ENCODE measurements around the gene PITPNM1. TPM values are rescaled to one million over a fixed set of nuclear protein-coding genes. Genes with fewer than 3 reads are reported as not detected.

The PITPNM1 gene
- total RNA-seq, 1 experiment from 2014 or later = 55.9 TPM

DNA sequence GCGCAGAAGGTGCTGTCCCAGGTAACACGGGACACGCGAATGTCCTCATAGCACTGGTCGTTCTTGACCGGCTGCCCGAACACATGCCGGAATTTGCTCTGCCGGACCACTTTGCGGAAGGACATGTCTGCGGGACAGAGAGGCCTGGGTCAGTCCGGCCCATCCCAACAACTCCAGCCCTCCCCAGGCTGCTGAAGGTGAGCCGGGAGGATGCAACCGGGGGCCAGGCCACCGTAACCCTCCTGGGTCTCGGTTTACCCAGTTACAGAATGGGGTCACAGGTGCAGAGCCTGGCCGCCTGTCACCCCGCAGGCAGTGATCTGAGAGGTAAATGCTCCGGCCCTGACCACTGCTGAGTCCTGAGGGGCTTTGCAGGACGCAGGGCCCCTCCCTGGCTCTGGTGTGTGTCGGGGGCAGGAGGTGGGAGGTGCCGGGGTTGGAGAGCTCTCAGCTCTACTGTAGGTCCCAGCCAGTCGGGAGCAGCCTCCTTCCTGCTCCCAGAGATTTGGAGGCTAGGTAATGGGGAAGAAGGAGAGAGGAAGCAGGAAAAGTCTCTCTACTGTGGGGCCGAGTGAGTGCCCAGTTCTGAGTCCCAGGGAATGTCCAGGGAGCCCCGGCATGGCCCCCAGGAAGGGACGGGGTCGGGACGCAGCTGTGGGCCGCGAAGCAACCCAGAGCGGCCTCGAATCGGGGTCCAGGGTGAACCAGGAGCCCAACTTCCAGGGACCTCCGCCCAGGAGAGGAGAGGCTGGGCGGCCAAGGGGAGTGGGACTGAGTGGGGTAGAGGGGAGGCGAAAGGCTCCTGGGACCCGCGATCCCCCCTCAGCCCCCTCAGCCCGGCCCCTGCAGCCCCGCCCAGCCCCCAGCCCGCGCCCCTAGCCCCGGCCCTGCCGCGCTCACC lies 62.4 kb downstream of the PITPNM1 start:
- ChIA-PET CTCF (interaction anchor here (0.6 kb wide), 3 partner anchors 41 to 390 kb away, joined by 3 read pairs; partner anchors contain the start of gene PPP1CA), POLR2A (ENCODE audit: low non-redundant PET) (no interaction called here)
- no peak for TF ChIP-seq CTCF (conservative IDR thresholded peaks at IDR 0.05; ENCODE audit: low read depth, low read length)
- Histone ChIP-seq H3K4me1 (ENCODE audit: insufficient read depth, low read length, poor library complexity, severe bottlenecking) (peaks cover 5% of the 10 kb centered on the region), H3K27ac (ENCODE audit: low read depth, low read length, poor library complexity, severe bottlenecking) (peak overlapping the region; percentile 86), H3K36me3 (ENCODE audit: insufficient read depth, low read length, poor library complexity, severe bottlenecking) (peaks cover 13% of the 10 kb centered on the region), H3K9me3 (ENCODE audit: low read depth, low read length, poor library complexity, severe bottlenecking) (no peaks in the 10 kb centered on the region), H3K27me3 (replicated peaks; ENCODE audit: insufficient read depth, low read depth, low read length, poor library complexity) (no peaks in the 10 kb centered on the region), H3K4me3 (ENCODE audit: low read depth, low read length, poor library complexity, severe bottlenecking) (peak overlapping the region; percentile 80)
- BruUV-seq (replicated peaks) = no TSS peak
- peak; percentile 33 for DNase-seq (ENCODE audit: low spot score)
- intact Hi-C loops (cut with micrococcal nuclease; ENCODE audit: unreplicated experiment) = no loop called here

Small RNAs within 50 kb of the gene (microRNA-seq; reads per million reads assigned to microRNA genes)
- gene MIR6752 = 1.1 reads per million

Other genes with a start within 250 kb of the PITPNM1 start
- 88.6 and 92.6 TPM in 2 replicates for gene GRK2, start 238.9 kb downstream of the PITPNM1 start, total RNA-seq (2021)
- gene ANKRD13D, start 216.1 kb downstream of the PITPNM1 start, total RNA-seq (2021) = 94.2 and 101 TPM in 2 replicates
- gene SSH3, start 201.8 kb downstream of the PITPNM1 start, total RNA-seq (2021) = 5.5 and 7.8 TPM in 2 replicates
- 13.2 and 14.3 TPM in 2 replicates for gene POLD4, start 151.8 kb downstream of the PITPNM1 start, total RNA-seq (2021)
- 0.69 and 0.87 TPM in 2 replicates for gene CLCF1, start 131.8 kb downstream of the PITPNM1 start, total RNA-seq (2021)
- gene RAD9A, start 113.4 kb downstream of the PITPNM1 start, total RNA-seq (2021) = 43.0 and 55.0 TPM in 2 replicates
- 239 TPM in 2 replicates for gene PPP1CA, start 103.5 kb downstream of the PITPNM1 start, total RNA-seq (2021)
- not detected in 2 replicates for gene TBC1D10C, start 101.3 kb downstream of the PITPNM1 start, total RNA-seq (2021)
- 0.13 and 0.28 TPM in 2 replicates for gene CARNS1, start 89.7 kb downstream of the PITPNM1 start, total RNA-seq (2021)
- 58.8 and 65.0 TPM in 2 replicates for gene RPS6KB2, start 76.9 kb downstream of the PITPNM1 start, total RNA-seq (2021)
- gene PTPRCAP, start 67.7 kb downstream of the PITPNM1 start, total RNA-seq (2021) = 0.56 and 1.3 TPM in 2 replicates
- 92.5 and 96.6 TPM in 2 replicates for gene CORO1B, start 61.9 kb downstream of the PITPNM1 start, total RNA-seq (2021)
- not detected in 2 replicates for gene GPR152, start 52.6 kb downstream of the PITPNM1 start, total RNA-seq (2021)
- not detected in 2 replicates for gene CABP4, start 50.0 kb downstream of the PITPNM1 start, total RNA-seq (2021)
- gene TMEM134, start 36.1 kb downstream of the PITPNM1 start, total RNA-seq (2021) = 36.0 and 40.3 TPM in 2 replicates
- gene AIP, start 22.3 kb downstream of the PITPNM1 start, total RNA-seq (2021) = 66.0 and 77.9 TPM in 2 replicates
- 48.1 and 51.3 TPM in 2 replicates for gene CDK2AP2, start 2.8 kb upstream of the PITPNM1 start, total RNA-seq (2021)
- gene CABP2, start 18.1 kb upstream of the PITPNM1 start, total RNA-seq (2021) = not detected in 2 replicates
- gene GSTP1, start 78.4 kb upstream of the PITPNM1 start, total RNA-seq (2021) = 1,211 and 1,270 TPM in 2 replicates
- 250 and 275 TPM in 2 replicates for gene NDUFV1, start 101.6 kb upstream of the PITPNM1 start, total RNA-seq (2021)
- gene NUDT8, start 124.6 kb upstream of the PITPNM1 start, total RNA-seq (2021) = 3.4 and 4.7 TPM in 2 replicates
- gene TBX10, start 134.4 kb upstream of the PITPNM1 start, total RNA-seq (2021) = not detected in 2 replicates
- gene ACY3, start 145.4 kb upstream of the PITPNM1 start, total RNA-seq (2021) = not detected in 2 replicates
- not detected in 2 replicates for gene ALDH3B2, start 169.3 kb upstream of the PITPNM1 start, total RNA-seq (2021)

Data from A673 (cell line).